Renal cortical epithelial cell (primary cell): ENCODE measurements around the gene NCF2. TPM values are rescaled to one million over a fixed set of nuclear protein-coding genes. Genes with fewer than 3 reads are reported as not detected.

ENCODE experiments used
- DNase-seq: peaks from one replicate; pipeline ENCODE4 v3.0.0-alpha.2; 2011; ENCODE audit warnings: low read depth
- total RNA-seq: library from RNA; depleted of rRNA; stranded (reverse); fragments of >200 nt; gene quantifications from 2 replicates; pipeline ENCODE4 v1.2.3, GENCODE V29; 2014

NCF2 gene
- total RNA-seq, 1 donor from 2014 or later: 4.6 TPM

GRCh38 chr1:183585038-183585437 is 5.2 kb downstream of the NCF2 start:
- DNase-seq: no peak

GRCh38 chr1:183584147-183584546 is 6.1 kb downstream of the NCF2 start:
- DNase-seq: peak; percentile 24

- DNase-seq: no peak
Measured at GRCh38 chr1:183583466-183583865, 6.8 kb downstream of the NCF2 start.

GRCh38 chr1:183582021-183582713 is 8.1 kb downstream of the NCF2 start:
- no peak for DNase-seq

- peak; percentile 55 for DNase-seq
Measured at GRCh38 chr1:183580281-183580682, 10.0 kb downstream of the NCF2 start.

- no peak for DNase-seq
Measured at GRCh38 chr1:183578856-183579255, 11.4 kb downstream of the NCF2 start.

- DNase-seq: no peak
Measured at GRCh38 chr1:183577897-183578465, 12.3 kb downstream of the NCF2 start.

GRCh38 chr1:183576537-183576936 is 13.7 kb downstream of the NCF2 start:
- DNase-seq: no peak

GRCh38 chr1:183575606-183576005 is 14.7 kb downstream of the NCF2 start:
- no peak for DNase-seq

GRCh38 chr1:183572721-183573120 is 17.5 kb downstream of the NCF2 start:
- no peak for DNase-seq

- DNase-seq: no peak
Measured at GRCh38 chr1:183571678-183572268, 18.5 kb downstream of the NCF2 start.

- DNase-seq: no peak
Measured at GRCh38 chr1:183570451-183570850, 19.8 kb downstream of the NCF2 start.

GRCh38 chr1:183569801-183570200 is 20.5 kb downstream of the NCF2 start:
- DNase-seq: no peak

- peak; percentile 47 for DNase-seq
Measured at GRCh38 chr1:183569141-183569540, 21.1 kb downstream of the NCF2 start.

- no peak for DNase-seq
Measured at GRCh38 chr1:183568176-183569021, 21.9 kb downstream of the NCF2 start.

GRCh38 chr1:183567584-183567983 is 22.7 kb downstream of the NCF2 start:
- DNase-seq: peak; percentile 69

- DNase-seq: no peak
Measured at GRCh38 chr1:183566026-183566425, 24.2 kb downstream of the NCF2 start.

GRCh38 chr1:183565261-183565660 is 25.0 kb downstream of the NCF2 start:
- DNase-seq: no peak

- no peak for DNase-seq
Measured at GRCh38 chr1:183562701-183563100, 27.6 kb downstream of the NCF2 start.

- no peak for DNase-seq
Measured at GRCh38 chr1:183559061-183559460, 31.2 kb downstream of the NCF2 start.

GRCh38 chr1:183554577-183554976 is 35.7 kb downstream of the NCF2 start:
- no peak for DNase-seq

GRCh38 chr1:183553764-183554163 is 36.5 kb downstream of the NCF2 start:
- DNase-seq: no peak
